A673 (cell line): ENCODE data around the gene SHISAL1. TPM values are rescaled to one million over a fixed set of nuclear protein-coding genes. Genes with fewer than 3 reads are reported as not detected.

Source experiments
- BruUV-seq: library from RNA; stranded (reverse); fragments of 400-500 nt; replicated peaks from 2 replicates; lab custom pipeline; 2021; lab: Mats Ljungman, UMichigan
- CTCF ChIA-PET: fragments of 300-600 bp; sonication (Branson Sonifier 250); formaldehyde crosslinking; loops from one replicate; lab custom pipeline; 2022; ENCODE audit warnings: antibody characterized with exemption; lab: Charles Lee
- POLR2A ChIA-PET: fragments of 300-600 bp; sonication (Branson Sonifier 250); formaldehyde crosslinking; loops from one replicate; lab custom pipeline; 2022; ENCODE audit warnings: antibody characterized with exemption; ENCODE audit not compliant: low non-redundant PET; lab: Charles Lee
- DNase-seq: peaks from one replicate; pipeline ENCODE4 v3.0.0-alpha.2; 2015; ENCODE audit warnings: low spot score
- H3K27ac ChIP-seq: fragments of 200-600 bp; sonication (generic); 2 replicates; pipeline ENCODE4 v1.5.1; 2016; ENCODE audit warnings: mixed run types, low read depth, mild to moderate bottlenecking, mixed read lengths, antibody characterized with exemption, low read length; ENCODE audit not compliant: poor library complexity, severe bottlenecking
- H3K27me3 ChIP-seq: fragments of 200-600 bp; sonication (generic); replicated peaks from 2 replicates; pipeline ENCODE4 v1.6.1; 2017; ENCODE audit warnings: mixed run types, low read depth, mild to moderate bottlenecking, mixed read lengths, antibody characterized with exemption, low read length; ENCODE audit not compliant: insufficient read depth, poor library complexity
- H3K36me3 ChIP-seq: fragments of 200-600 bp; sonication (generic); 2 replicates; pipeline ENCODE4 v1.6.1; 2016; ENCODE audit warnings: mixed run types, mild to moderate bottlenecking, mixed read lengths, antibody characterized with exemption, low read length; ENCODE audit not compliant: insufficient read depth, poor library complexity, severe bottlenecking
- H3K4me1 ChIP-seq: fragments of 200-600 bp; sonication (generic); 2 replicates; pipeline ENCODE4 v1.6.1; 2017; ENCODE audit warnings: mixed run types, mild to moderate bottlenecking, mixed read lengths, antibody characterized with exemption, low read length; ENCODE audit not compliant: insufficient read depth, poor library complexity, severe bottlenecking
- H3K4me3 ChIP-seq: fragments of 200-600 bp; sonication (generic); 2 replicates; pipeline ENCODE4 v1.5.1; 2016; ENCODE audit warnings: low read depth, mixed run types, mild to moderate bottlenecking, mixed read lengths, low read length; ENCODE audit not compliant: poor library complexity, severe bottlenecking
- H3K9me3 ChIP-seq: fragments of 200-600 bp; sonication (generic); 2 replicates; pipeline ENCODE4 v1.6.1; 2016; ENCODE audit warnings: mixed run types, low read depth, mild to moderate bottlenecking, mixed read lengths, antibody characterized with exemption, low read length; ENCODE audit not compliant: poor library complexity, severe bottlenecking
- EZH2 ChIP-seq: fragments of 200-600 bp; sonication (generic); IDR thresholded peaks from 2 replicates; pipeline ENCODE4 v1.6.1; 2017; ENCODE audit warnings: borderline replicate concordance, low read depth, mild to moderate bottlenecking, mixed read lengths, antibody characterized with exemption, low read length; ENCODE audit not compliant: poor library complexity, severe bottlenecking
- intact Hi-C: fragments of 100-400 bp; cut with micrococcal nuclease; formaldehyde crosslinking; loops from one replicate; pipeline ENCODE4 v1.10.0; 2022; ENCODE audit not compliant: unreplicated experiment
- total RNA-seq: library from RNA; stranded (reverse); gene quantifications from 2 replicates; pipeline ENCODE4 v1.2.3, GENCODE V29; 2021
- TF ChIP-seq, protein P1 (sequence below): fragments of 300-800, 200-600 bp; sonication (generic); conservative IDR thresholded peaks from 2 replicates; pipeline ENCODE4 v1.5.1; 2017; ENCODE audit warnings: low read depth, mild to moderate bottlenecking, antibody characterized with exemption, low read length, moderate library complexity, mixed read lengths

Gene SHISAL1
- total RNA-seq, 1 experiment from 2014 or later: 1.8 TPM

GRCh38 chr22:44199164-44199563 lies 113.6 kb downstream of the SHISAL1 start:
- POLR2A ChIA-PET: no interaction called here
- Histone ChIP-seq H3K27ac (no peak overlapping the region), H3K9me3 (no peaks in the 10 kb centered on the region), H3K27me3 (no peaks in the 10 kb centered on the region), H3K4me1 (no peaks in the 10 kb centered on the region), H3K36me3 (no peaks in the 10 kb centered on the region), H3K4me3 (no peak overlapping the region)
- BruUV-seq: no TSS peak
- CTCF ChIA-PET: no interaction called here
- intact Hi-C loops: no loop called here
- DNase-seq: no peak
- TF ChIP-seq EZH2: no peak
- TF ChIP-seq, protein P1, sequence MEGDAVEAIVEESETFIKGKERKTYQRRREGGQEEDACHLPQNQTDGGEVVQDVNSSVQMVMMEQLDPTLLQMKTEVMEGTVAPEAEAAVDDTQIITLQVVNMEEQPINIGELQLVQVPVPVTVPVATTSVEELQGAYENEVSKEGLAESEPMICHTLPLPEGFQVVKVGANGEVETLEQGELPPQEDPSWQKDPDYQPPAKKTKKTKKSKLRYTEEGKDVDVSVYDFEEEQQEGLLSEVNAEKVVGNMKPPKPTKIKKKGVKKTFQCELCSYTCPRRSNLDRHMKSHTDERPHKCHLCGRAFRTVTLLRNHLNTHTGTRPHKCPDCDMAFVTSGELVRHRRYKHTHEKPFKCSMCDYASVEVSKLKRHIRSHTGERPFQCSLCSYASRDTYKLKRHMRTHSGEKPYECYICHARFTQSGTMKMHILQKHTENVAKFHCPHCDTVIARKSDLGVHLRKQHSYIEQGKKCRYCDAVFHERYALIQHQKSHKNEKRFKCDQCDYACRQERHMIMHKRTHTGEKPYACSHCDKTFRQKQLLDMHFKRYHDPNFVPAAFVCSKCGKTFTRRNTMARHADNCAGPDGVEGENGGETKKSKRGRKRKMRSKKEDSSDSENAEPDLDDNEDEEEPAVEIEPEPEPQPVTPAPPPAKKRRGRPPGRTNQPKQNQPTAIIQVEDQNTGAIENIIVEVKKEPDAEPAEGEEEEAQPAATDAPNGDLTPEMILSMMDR: no peak

DNA sequence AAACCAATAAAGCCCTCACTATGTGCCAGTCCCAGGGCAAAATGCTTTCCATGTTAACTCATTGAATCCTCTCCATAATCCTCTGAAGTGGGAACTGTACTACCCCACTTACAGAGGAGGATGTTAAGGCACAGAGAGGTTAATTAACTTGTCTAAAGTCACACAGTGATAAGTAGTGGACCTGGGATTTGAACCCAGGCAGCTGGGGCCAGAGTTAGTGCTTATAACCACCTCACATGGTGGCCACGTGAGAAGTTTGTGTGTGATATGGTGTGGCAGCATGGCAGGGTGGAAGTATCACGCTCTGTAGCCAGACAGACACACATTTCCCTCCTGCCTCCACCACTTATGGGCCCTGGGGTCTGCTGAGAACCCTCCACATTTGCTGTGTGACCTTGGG lies 115.5 kb downstream of the SHISAL1 start:
- no peaks in the 10 kb centered on the region for H3K9me3 ChIP-seq
- BruUV-seq: no TSS peak
- no peaks in the 10 kb centered on the region for H3K4me1 ChIP-seq
- intact Hi-C loops: no loop called here
- H3K4me3 ChIP-seq: no peak overlapping the region
- DNase-seq: no peak
- H3K27ac ChIP-seq: no peak overlapping the region
- no peaks in the 10 kb centered on the region for H3K27me3 ChIP-seq
- H3K36me3 ChIP-seq: no peaks in the 10 kb centered on the region
- ChIA-PET POLR2A (no interaction called here), CTCF (no interaction called here)
- no peak for TF ChIP-seq EZH2
- TF ChIP-seq, protein P1: no peak

DNA sequence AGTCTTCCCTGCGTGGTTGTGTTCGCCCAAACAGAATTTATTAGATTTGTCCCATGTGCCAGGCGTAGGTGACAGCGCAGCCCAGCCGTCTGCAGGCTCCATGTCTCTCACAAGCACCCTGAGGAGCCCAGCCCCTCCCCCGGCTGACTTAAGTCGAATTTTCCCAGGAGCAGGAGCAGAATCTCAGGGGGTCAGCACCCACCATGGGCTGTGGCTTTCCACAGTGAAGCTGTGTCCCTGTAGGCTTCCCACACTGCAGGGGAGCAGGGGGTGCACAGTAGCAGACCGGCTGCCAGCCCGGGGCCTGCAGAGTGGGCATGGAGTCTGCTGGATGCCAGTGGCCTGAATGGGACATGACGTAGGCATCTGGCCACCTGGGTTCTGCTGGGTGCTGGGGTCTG lies 116.0 kb downstream of the SHISAL1 start:
- ChIA-PET CTCF (no interaction called here), POLR2A (no interaction called here)
- no peaks in the 10 kb centered on the region for H3K4me1 ChIP-seq
- no peaks in the 10 kb centered on the region for H3K9me3 ChIP-seq
- DNase-seq: no peak
- H3K36me3 ChIP-seq: no peaks in the 10 kb centered on the region
- H3K27ac ChIP-seq: no peak overlapping the region
- no peak overlapping the region for H3K4me3 ChIP-seq
- no TSS peak for BruUV-seq
- no peaks in the 10 kb centered on the region for H3K27me3 ChIP-seq
- TF ChIP-seq, protein P1: no peak
- no peak for TF ChIP-seq EZH2
- intact Hi-C loops: no loop called here
